Common myeloid progenitor, CD34-positive (primary cell): ENCODE data around the gene SFPQ.

Experiments used
- CTCF ChIA-PET: fragments of 350-600 bp; sonication (Branson Sonifier 250); formaldehyde crosslinking; loops from one replicate; lab custom pipeline; 2021; ENCODE audit warnings: antibody characterized with exemption; lab: Charles Lee
- POLR2A ChIA-PET: fragments of 350-600 bp; sonication (Branson Sonifier 250); formaldehyde crosslinking; loops from one replicate; lab custom pipeline; 2021; ENCODE audit warnings: antibody characterized with exemption; lab: Charles Lee
- DNase-seq, 3 donors: peaks; one replicate each; pipeline versions ENCODE4 v3.0.0 to v3.0.0-alpha.2; 2013
- H3K27ac ChIP-seq, 2 experiments: 1 replicate in 1 of 2; 2 replicates in 1 of 2; pipeline ENCODE4 v1.7.0; 2013; ENCODE audit warnings: inconsistent platforms in 2 of 2, low read length in 2 of 2, mild to moderate bottlenecking in 2 of 2, low read depth in 1 of 2, moderate library complexity in 1 of 2; ENCODE audit not compliant: severe bottlenecking in 2 of 2, insufficient read depth in 1 of 2, poor library complexity in 1 of 2
- H3K27me3 ChIP-seq, 5 experiments: replicated peaks in 2 of 5; 1 replicate in 3 of 5; 2 replicates in 2 of 5; pipeline versions ENCODE4 v1.6.1 to v1.7.0; 2013; ENCODE audit warnings: low read length in 4 of 5, mild to moderate bottlenecking in 2 of 5, moderate library complexity in 2 of 5, inconsistent platforms in 1 of 5; ENCODE audit not compliant: insufficient read depth in 5 of 5, control insufficient read depth in 4 of 5
- H3K36me3 ChIP-seq, 4 experiments: 1 replicate in 2 of 4; 2 replicates in 2 of 4; pipeline versions ENCODE4 v1.6.1 to v1.7.0; 2013; ENCODE audit warnings: low read length in 3 of 4, control low read depth in 1 of 4, mild to moderate bottlenecking in 1 of 4; ENCODE audit not compliant: control insufficient read depth in 4 of 4, insufficient read depth in 4 of 4
- H3K4me1 ChIP-seq, 4 experiments: 1 replicate in 3 of 4; 2 replicates in 1 of 4; pipeline versions ENCODE4 v1.6.1 to v1.7.1; 2013; ENCODE audit warnings: low read length in 3 of 4, mild to moderate bottlenecking in 3 of 4, control low read depth in 1 of 4, inconsistent platforms in 1 of 4, moderate library complexity in 1 of 4; ENCODE audit not compliant: control insufficient read depth in 4 of 4, insufficient read depth in 4 of 4; ENCODE audit errors: control extremely low read depth in 1 of 4
- H3K4me3 ChIP-seq, 7 experiments: 1 replicate in 4 of 7; 2 replicates in 3 of 7; pipeline versions ENCODE4 v1.5.1 to v1.7.0; 2013; ENCODE audit warnings: mild to moderate bottlenecking in 7 of 7, low read length in 6 of 7, moderate library complexity in 6 of 7, inconsistent platforms in 2 of 7, low read depth in 2 of 7, control low read depth in 1 of 7; ENCODE audit not compliant: insufficient read depth in 4 of 7, control insufficient read depth in 1 of 7; ENCODE audit errors: extremely low read depth in 1 of 7
- H3K9me3 ChIP-seq, 5 experiments: 1 replicate in 4 of 5; 2 replicates in 1 of 5; pipeline versions ENCODE4 v1.6.1 to v1.7.1; 2013; ENCODE audit warnings: low read length in 4 of 5, mild to moderate bottlenecking in 2 of 5, inconsistent platforms in 1 of 5, low read depth in 1 of 5, moderate library complexity in 1 of 5; ENCODE audit not compliant: control insufficient read depth in 4 of 5, insufficient read depth in 2 of 5; ENCODE audit errors: control extremely low read depth in 1 of 5
- WGBS: methylation state at CpG from one replicate; pipeline ENCODE4 v1.1.5; 2013; ENCODE audit not compliant: insufficient coverage; 5-methylcytosine and 5-hydroxymethylcytosine counted together

Gene SFPQ

GRCh38 chr1:35187816-35188342 is 5.1 kb downstream of the SFPQ start:
- Histone ChIP-seq H3K27me3 (no peaks in the 10 kb centered on the region), H3K4me1 (peaks cover 18 to 32% (median 26%) of the 10 kb centered on the region in 4 experiments), H3K4me3 (no peak overlapping the region), H3K27ac (no peak overlapping the region), H3K36me3 (peaks cover 47 to 85% (median 76%) of the 10 kb centered on the region in 4 experiments), H3K9me3 (no peaks in the 10 kb centered on the region)
- DNase-seq: no peak
- 77% methylated on average over 6 of the region's 7 CpGs for whole genome bisulfite sequencing
- POLR2A ChIA-PET: no interaction called here
- CTCF ChIA-PET: no interaction called here

GRCh38 chr1:35186239-35186638 is 6.7 kb downstream of the SFPQ start:
- Histone ChIP-seq H3K27me3 (no peaks in the 10 kb centered on the region), H3K4me3 (no peak overlapping the region), H3K4me1 (peaks cover 15 to 29% (median 25%) of the 10 kb centered on the region in 4 experiments), H3K27ac (no peak overlapping the region), H3K9me3 (no peaks in the 10 kb centered on the region), H3K36me3 (peaks cover 61 to 96% (median 83%) of the 10 kb centered on the region in 4 experiments)
- WGBS: 85% methylated on average over 4 of the region's 4 CpGs
- ChIA-PET POLR2A (interaction anchor here (0.8 to 0.9 kb wide), 2 partner anchors 10 to 82 kb away, joined by 3 read pairs; partner anchors contain the start of gene ZMYM4), CTCF (no interaction called here)
- DNase-seq: no peak

- no peak overlapping the region for H3K4me3 ChIP-seq
These were observed 7.7 kb downstream of the SFPQ start for GRCh38 chr1:35185200-35185599.

GRCh38 chr1:35184495-35185199 is 8.3 kb downstream of the SFPQ start:
- 96% methylated on average over 7 of the region's 12 CpGs for WGBS
- no peak for DNase-seq
- ChIA-PET POLR2A (no interaction called here), CTCF (no interaction called here)
- Histone ChIP-seq H3K4me3 (no peak overlapping the region), H3K27ac (no peak overlapping the region), H3K9me3 (no peaks in the 10 kb centered on the region), H3K4me1 (peaks cover 4 to 20% (median 13%) of the 10 kb centered on the region in 4 experiments), H3K36me3 (peaks cover 57 to 96% (median 82%) of the 10 kb centered on the region in 4 experiments), H3K27me3 (no peaks in the 10 kb centered on the region)

More at GRCh38 chr1:35185200-35185599, 7.7 kb downstream of the SFPQ start:
- Histone ChIP-seq H3K9me3 (no peaks in the 10 kb centered on the region), H3K4me1 (peaks cover 6 to 26% (median 18%) of the 10 kb centered on the region in 4 experiments), H3K36me3 (peaks cover 59 to 96% (median 83%) of the 10 kb centered on the region in 4 experiments), H3K27me3 (no peaks in the 10 kb centered on the region), H3K27ac (no peak overlapping the region)
- 94% methylated on average over 5 of the region's 5 CpGs for WGBS
- CTCF ChIA-PET: no interaction called here
- no peak for DNase-seq
- POLR2A ChIA-PET: interaction anchor here (0.9 kb wide), 1 partner anchor 9 kb away, joined by 3 read pairs; no protein-coding TSS in a partner anchor

- DNase-seq: no peak
- ChIA-PET POLR2A (interaction anchor here (1.0 kb wide), 1 partner anchor 9 kb away, joined by 3 read pairs; no protein-coding TSS in a partner anchor), CTCF (interaction anchor here (1.3 kb wide), 1 partner anchor 20 kb away, joined by 3 read pairs; no protein-coding TSS in a partner anchor)
- H3K4me3 ChIP-seq: no peak overlapping the region
- no peaks in the 10 kb centered on the region for H3K9me3 ChIP-seq
- H3K36me3 ChIP-seq: peaks cover 55 to 97% (median 75%) of the 10 kb centered on the region in 4 experiments
- no peaks in the 10 kb centered on the region for H3K27me3 ChIP-seq
- WGBS: 83% methylated on average over 1 of the region's 4 CpGs
- no peak overlapping the region for H3K27ac ChIP-seq
- H3K4me1 ChIP-seq: peaks cover 0 to 12% (median 6%) of the 10 kb centered on the region in 4 experiments
These were observed 11.0 kb downstream of the SFPQ start for GRCh38 chr1:35181790-35182455.

- no peaks in the 10 kb centered on the region for H3K9me3 ChIP-seq
- WGBS: 100% methylated on average over 5 of the region's 7 CpGs
- peaks cover 0 to 8% (median 3%) of the 10 kb centered on the region in 4 experiments for H3K4me1 ChIP-seq
- ChIA-PET CTCF (interaction anchor here (1.3 kb wide), 1 partner anchor 21 kb away, joined by 3 read pairs; no protein-coding TSS in a partner anchor), POLR2A (interaction anchor here (0.6 to 1.0 kb wide), 2 partner anchors 10 to 199 kb away, joined by 3 to 4 read pairs; no protein-coding TSS in a partner anchor)
- H3K36me3 ChIP-seq: peaks cover 49 to 97% (median 72%) of the 10 kb centered on the region in 4 experiments
- no peak overlapping the region for H3K27ac ChIP-seq
- no peaks in the 10 kb centered on the region for H3K27me3 ChIP-seq
- DNase-seq: peak in 2 of 3 donors; percentile 51 to 62
- no peak overlapping the region for H3K4me3 ChIP-seq
These were observed 12.1 kb downstream of the SFPQ start for GRCh38 chr1:35180776-35181374.
